ENCODE results near the gene MRC1.
A peak's percentile ranks its signal among the peaks of the same experiment; 100 is the strongest.

Gene MRC1

GRCh38 chr10:17795813-17796594 lies 13.1 kb upstream of the MRC1 start:
- no peak for FAIRE-seq

GRCh38 chr10:17801507-17801906 lies 7.6 kb upstream of the MRC1 start:
- FAIRE-seq: no peak

- no peak for FAIRE-seq
These were observed 6.8 kb upstream of the MRC1 start for GRCh38 chr10:17802350-17802749.

- no peak for FAIRE-seq
These were observed 6.2 kb upstream of the MRC1 start for GRCh38 chr10:17802976-17803375.

GRCh38 chr10:17805330-17805729 lies 3.8 kb upstream of the MRC1 start:
- FAIRE-seq: no peak

GRCh38 chr10:17805921-17806577 lies 3.1 kb upstream of the MRC1 start:
- FAIRE-seq: no peak

- FAIRE-seq: no peak
These were observed 2.2 kb downstream of the MRC1 start for GRCh38 chr10:17811146-17811865.

GRCh38 chr10:17814973-17815372 lies 5.8 kb downstream of the MRC1 start:
- FAIRE-seq: no peak

GRCh38 chr10:17816199-17816598 lies 7.1 kb downstream of the MRC1 start:
- FAIRE-seq: no peak

- no peak for FAIRE-seq
These were observed 8.2 kb downstream of the MRC1 start for GRCh38 chr10:17817316-17817715.

GRCh38 chr10:17817790-17818189 lies 8.6 kb downstream of the MRC1 start:
- FAIRE-seq: no peak

GRCh38 chr10:17819836-17820235 lies 10.7 kb downstream of the MRC1 start:
- FAIRE-seq: no peak

- no peak for FAIRE-seq
These were observed 11.8 kb downstream of the MRC1 start for GRCh38 chr10:17820943-17821342.

- FAIRE-seq: no peak
These were observed 12.7 kb downstream of the MRC1 start for GRCh38 chr10:17821893-17822292.

- FAIRE-seq: no peak
These were observed 22.2 kb downstream of the MRC1 start for GRCh38 chr10:17831341-17831740.

GRCh38 chr10:17831896-17832295 lies 22.7 kb downstream of the MRC1 start:
- no peak for FAIRE-seq

GRCh38 chr10:17833656-17834055 lies 24.5 kb downstream of the MRC1 start:
- FAIRE-seq: no peak

GRCh38 chr10:17835688-17836087 lies 26.5 kb downstream of the MRC1 start:
- no peak for FAIRE-seq

- no peak for FAIRE-seq
These were observed 27.8 kb downstream of the MRC1 start for GRCh38 chr10:17836942-17837341.

GRCh38 chr10:17838080-17838648 lies 29.0 kb downstream of the MRC1 start:
- no peak for FAIRE-seq

- FAIRE-seq: no peak
These were observed 31.9 kb downstream of the MRC1 start for GRCh38 chr10:17841050-17841449.

GRCh38 chr10:17842641-17843040 lies 33.5 kb downstream of the MRC1 start:
- no peak for FAIRE-seq

- FAIRE-seq: peak; percentile 72
These were observed 38.6 kb downstream of the MRC1 start for GRCh38 chr10:17847585-17848296.
